Measurements from ENCODE around the gene GTPBP2.

DNA sequence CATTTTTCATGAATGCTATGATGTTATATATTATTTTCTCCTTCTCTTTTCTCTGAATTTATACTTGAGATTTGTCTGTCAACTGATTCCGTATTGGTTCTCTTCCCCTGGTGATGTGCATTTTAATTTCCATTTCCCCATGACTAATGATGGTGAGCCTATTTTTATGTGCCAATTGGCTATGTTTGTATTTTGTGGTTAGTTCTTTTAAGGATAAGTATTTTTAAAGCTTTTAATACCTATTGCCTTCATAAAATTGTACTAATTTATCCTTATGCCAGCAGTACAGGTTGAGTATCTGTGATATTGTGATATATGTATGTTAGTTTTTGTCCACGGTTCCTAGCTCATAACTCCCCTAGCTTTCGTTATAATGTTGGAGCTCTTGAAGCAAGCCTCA is 50.3 kb downstream of the GTPBP2 start:
- TF ChIP-seq, protein P1, sequence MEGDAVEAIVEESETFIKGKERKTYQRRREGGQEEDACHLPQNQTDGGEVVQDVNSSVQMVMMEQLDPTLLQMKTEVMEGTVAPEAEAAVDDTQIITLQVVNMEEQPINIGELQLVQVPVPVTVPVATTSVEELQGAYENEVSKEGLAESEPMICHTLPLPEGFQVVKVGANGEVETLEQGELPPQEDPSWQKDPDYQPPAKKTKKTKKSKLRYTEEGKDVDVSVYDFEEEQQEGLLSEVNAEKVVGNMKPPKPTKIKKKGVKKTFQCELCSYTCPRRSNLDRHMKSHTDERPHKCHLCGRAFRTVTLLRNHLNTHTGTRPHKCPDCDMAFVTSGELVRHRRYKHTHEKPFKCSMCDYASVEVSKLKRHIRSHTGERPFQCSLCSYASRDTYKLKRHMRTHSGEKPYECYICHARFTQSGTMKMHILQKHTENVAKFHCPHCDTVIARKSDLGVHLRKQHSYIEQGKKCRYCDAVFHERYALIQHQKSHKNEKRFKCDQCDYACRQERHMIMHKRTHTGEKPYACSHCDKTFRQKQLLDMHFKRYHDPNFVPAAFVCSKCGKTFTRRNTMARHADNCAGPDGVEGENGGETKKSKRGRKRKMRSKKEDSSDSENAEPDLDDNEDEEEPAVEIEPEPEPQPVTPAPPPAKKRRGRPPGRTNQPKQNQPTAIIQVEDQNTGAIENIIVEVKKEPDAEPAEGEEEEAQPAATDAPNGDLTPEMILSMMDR (IDR thresholded peaks at IDR 0.05; ENCODE audit: low read depth, low read length, poor library complexity, severe bottlenecking) = no peak
- TF ChIP-seq EZH2phosphoT487 (IDR thresholded peaks at IDR 0.05; ENCODE audit: borderline replicate concordance, low read length) = no peak

Data from DOHH2 (cell line).